GM08714 (cell line): ENCODE data around the gene CST5.
"Not testable (repeated sequence)": the region's sequence is repeated elsewhere in the genome, so short reads cannot be mapped to it uniquely, and the experiment has no call there.

Experiments used
- H3K4me3 ChIP-seq: fragments of 200-500 bp; sonication (Bioruptor generic); 2 replicates; pipeline ENCODE4 v1.5.1; 2014; ENCODE audit warnings: mild to moderate bottlenecking, low read length, inconsistent platforms
- ZNF274 ChIP-seq: IDR thresholded peaks from 2 replicates; pipeline ENCODE4 v1.6.1; 2012; ENCODE audit warnings: mild to moderate bottlenecking, low read depth, low read length

Gene CST5

GRCh38 chr20:23917024-23917725 lies 37.6 kb upstream of the CST5 start:
- no peak overlapping the region for H3K4me3 ChIP-seq
- TF ChIP-seq ZNF274, result no peak

- no peak for TF ChIP-seq ZNF274
- no peak overlapping the region for H3K4me3 ChIP-seq
Measured at GRCh38 chr20:23915844-23916243, 36.3 kb upstream of the CST5 start.

- not testable (repeated sequence) for H3K4me3 ChIP-seq
Measured at GRCh38 chr20:23914469-23914868, 34.9 kb upstream of the CST5 start.

DNA sequence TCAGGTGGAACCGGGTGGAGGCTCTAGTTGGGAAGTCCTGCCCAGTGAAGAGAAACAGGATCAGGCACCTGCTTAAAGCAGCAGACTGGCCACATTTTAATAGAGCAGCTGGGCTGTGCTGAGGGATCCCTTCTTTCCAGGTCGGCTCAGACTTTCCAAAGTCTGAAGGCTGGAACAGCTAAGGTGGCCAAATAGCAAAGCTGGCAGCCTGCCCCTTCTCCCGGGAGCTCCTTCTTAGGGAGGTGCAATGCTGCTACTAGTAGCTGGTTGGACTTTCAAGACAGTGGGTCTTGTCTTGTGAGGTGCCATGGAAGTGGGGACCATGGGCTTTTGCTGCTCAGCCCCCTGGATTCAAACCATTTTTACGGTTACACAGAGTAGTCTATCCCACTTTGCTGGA lies 30.7 kb upstream of the CST5 start:
- H3K4me3 ChIP-seq, result no peak overlapping the region
- TF ChIP-seq ZNF274, result no peak

DNA sequence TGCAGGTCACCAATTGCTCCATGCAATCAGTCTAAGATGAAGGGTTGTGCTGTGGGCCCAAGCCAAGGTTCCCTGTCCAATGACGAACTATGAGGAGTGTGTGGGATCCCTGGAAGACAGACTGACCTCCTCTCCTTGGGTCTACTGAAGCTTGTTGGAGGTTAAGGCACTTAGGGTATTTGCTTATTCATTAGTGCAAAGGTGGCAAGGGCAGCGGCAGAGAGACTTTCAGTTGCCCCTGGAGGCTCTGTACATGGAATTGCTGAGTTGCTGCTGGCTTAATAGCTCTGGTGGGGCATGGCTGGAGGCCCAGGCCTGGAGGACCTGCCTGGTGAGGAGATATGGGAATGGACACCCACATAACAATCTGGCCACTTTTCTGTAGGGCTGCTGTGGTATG lies 29.8 kb upstream of the CST5 start:
- no peak overlapping the region for H3K4me3 ChIP-seq
- no peak for TF ChIP-seq ZNF274

- no peak overlapping the region for H3K4me3 ChIP-seq
- no peak for TF ChIP-seq ZNF274
Measured at GRCh38 chr20:23907579-23907978, 28.0 kb upstream of the CST5 start.

DNA sequence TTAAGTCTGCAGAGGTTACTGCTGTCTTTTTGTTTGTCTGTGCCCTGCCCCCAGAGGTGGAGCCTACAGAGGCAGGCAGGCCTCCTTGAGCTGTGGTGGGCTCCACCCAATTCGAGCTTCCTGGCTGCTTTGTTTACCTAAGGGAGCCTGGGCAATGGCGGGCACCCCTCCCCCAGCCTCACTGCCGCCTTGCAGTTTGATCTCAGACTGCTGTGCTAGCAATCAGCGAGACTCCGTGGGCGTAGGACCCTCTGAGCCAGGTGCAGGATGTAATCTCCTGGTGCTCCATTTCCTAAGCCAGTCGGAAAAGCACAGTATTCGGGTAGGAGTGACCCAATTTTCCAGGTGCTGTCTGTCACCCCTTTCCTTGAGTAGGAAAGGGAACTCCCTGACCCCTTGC lies 22.8 kb upstream of the CST5 start:
- H3K4me3 ChIP-seq, result not testable (repeated sequence)

DNA sequence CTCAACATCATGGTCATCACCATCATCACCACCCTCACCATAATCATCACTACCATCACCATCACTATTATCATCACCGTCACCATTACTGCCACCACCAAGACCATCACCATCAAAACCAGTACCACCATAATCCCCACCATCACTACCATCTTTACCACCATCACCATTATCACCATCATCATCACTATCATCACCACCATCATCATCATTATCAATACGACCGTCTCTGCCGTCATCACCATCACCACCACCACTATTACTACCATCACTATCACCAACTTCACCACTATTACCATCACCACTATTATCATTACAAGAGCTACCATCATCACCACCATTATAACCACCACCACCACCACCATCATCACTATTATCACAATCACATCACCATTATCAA lies 11.3 kb upstream of the CST5 start:
- not testable (repeated sequence) for H3K4me3 ChIP-seq

DNA sequence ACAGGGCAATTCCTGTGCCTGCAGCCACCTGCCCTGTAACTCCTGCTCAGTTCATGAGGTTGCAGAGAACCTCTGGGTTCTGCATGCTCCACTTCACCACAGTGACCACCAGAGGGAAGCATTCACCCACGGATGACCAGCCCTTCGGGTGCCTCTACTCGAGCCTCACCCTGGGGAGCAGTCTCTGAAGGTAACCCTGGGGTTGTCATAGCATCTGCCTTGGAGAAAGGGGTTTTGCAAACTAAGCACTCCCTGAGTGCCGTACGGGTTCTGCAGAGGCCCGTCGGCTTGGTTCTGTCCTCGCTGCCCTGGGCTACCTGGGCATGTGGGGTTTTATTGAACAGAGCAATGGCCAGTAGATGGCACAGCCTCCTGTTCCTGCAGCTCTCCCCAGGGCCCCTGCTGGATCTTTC lies 10.2 kb upstream of the CST5 start:
- TF ChIP-seq ZNF274, result no peak
- no peak overlapping the region for H3K4me3 ChIP-seq

GRCh38 chr20:23887856-23888255 lies 8.3 kb upstream of the CST5 start:
- H3K4me3 ChIP-seq, result no peak overlapping the region
- TF ChIP-seq ZNF274, result no peak

GRCh38 chr20:23884771-23885162 lies 5.2 kb upstream of the CST5 start:
- no peak for TF ChIP-seq ZNF274
- no peak overlapping the region for H3K4me3 ChIP-seq

DNA sequence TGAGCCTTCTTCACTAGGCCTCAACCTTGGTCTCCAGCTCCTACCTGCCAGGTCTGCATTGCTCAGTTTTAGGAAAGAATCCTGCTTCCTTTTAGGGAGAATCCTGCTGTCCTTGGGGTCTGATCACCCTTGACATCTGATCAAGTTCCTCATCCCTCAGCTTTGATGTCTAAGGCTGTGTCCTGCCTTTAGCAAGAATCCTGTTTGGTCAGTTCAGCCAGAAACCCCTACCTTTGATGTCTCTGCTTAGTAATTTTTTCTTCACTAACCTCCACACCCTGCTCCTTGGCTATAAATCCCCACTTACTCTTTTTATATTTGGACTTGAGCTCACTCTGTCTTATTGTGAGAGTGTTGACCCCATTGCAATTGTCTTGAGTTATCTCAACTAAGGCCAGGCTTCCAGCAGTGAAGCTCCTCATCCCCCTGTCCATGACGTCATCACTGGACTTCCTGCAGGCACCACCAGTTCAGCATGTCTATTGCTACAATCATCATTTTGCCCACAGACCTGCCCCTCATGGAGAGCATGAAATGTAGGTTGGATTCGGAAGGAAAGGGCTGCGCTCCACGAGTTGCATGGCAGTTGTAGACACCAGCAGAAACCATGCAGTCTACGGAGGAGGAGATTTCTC lies 4.7 kb upstream of the CST5 start:
- no peak for TF ChIP-seq ZNF274
- H3K4me3 ChIP-seq, result no peak overlapping the region

DNA sequence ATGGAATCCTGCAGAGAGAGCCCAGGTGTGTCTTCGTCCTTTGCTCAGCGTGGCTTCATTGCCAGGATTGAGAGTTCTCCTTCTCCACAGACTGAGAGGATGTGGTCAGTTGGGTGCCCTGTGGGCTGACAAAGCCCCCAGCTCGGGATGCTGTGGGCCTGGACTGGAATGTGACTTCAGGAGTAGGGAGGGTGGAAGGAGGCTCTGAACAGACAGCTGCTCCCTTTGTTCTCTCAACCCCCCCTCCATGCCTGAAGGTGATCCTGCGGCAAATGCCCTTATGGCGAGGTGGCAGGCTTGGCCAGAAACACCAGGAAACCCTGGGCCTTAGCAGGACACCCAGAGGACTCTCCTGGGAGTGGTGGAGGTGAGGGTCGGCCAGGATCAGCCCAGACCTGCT lies 1.8 kb upstream of the CST5 start:
- no peak overlapping the region for H3K4me3 ChIP-seq
- no peak for TF ChIP-seq ZNF274

GRCh38 chr20:23880417-23880816 lies 869 bp upstream of the CST5 start:
- TF ChIP-seq ZNF274, result no peak
- no peak overlapping the region for H3K4me3 ChIP-seq

DNA sequence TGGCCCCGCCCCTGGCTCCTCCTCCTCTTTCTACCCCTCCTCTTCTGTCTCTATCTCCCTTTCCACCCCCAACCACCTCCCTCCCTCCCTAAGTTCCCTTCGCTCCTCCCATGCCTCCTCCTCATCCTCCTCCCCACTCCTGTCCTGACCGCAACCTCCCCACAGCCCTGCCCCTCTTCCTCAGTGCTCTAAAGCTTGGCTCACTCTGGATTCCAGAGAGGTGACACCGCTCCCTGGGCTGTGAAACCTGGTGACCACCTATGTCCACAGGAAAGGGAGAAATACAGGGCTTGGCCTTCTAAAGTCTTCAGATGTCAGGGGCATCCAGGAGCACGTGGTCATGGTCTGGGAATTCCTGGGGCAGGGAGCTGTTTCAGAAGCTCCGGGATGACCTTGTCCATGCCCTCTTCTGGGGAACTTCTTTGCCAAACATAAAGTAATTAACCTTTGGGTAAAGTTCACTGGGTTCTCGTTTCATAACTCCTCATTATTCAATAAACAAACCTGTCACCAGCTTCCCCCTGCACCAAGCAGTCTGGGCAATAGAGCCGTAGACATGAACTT lies 345 bp upstream of the CST5 start:
- no peak for TF ChIP-seq ZNF274
- no peak overlapping the region for H3K4me3 ChIP-seq

- no peak overlapping the region for H3K4me3 ChIP-seq
- TF ChIP-seq ZNF274, result no peak
Measured at GRCh38 chr20:23878787-23879186, 761 bp downstream of the CST5 start.

DNA sequence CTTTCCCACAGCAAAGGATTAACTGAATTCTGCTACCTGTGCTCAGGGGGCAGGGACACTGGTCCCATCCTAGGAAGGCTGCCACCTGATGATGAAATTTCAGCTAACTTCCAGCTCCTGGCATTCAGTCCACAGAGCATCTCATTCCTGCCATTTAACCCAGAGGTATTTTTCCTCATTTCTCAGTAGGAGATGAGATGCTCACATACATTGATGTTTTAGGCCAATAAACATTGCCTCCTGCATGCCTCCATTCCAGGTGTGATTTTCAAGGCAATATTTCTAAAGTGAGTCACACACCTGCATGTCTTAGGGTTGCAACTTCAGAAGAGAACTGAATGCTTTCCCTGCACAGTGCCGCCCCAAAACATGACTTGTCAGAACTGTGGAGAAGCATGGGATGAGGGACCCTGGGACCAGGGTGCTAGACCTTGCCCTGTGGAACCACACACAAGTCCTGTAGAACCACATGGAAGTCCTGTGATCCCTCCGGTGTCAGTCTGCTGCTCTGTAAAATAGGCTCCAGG lies 1.5 kb downstream of the CST5 start:
- not testable (repeated sequence) for H3K4me3 ChIP-seq
